Dermis microvascular lymphatic vessel endothelial cell (primary cell): ENCODE results near the gene MYPN. TPM values are rescaled to one million over a fixed set of nuclear protein-coding genes. Genes with fewer than 3 reads are reported as not detected.

ENCODE experiments used
- total RNA-seq: library from RNA; depleted of rRNA; stranded (reverse); fragments of >200 nt; gene quantifications from 2 replicates; pipeline ENCODE4 v1.2.1, GENCODE V29; 2014

Gene MYPN
- total RNA-seq, 1 donor from 2014 or later, result under 0.01 TPM

Other genes starting within 250 kb of the MYPN start
- gene SIRT1, start 224.8 kb upstream of the MYPN start, total RNA-seq, result 7.8 and 8.1 TPM in 2 replicates
- gene HERC4, start 34.2 kb upstream of the MYPN start, total RNA-seq, result 33.2 and 34.0 TPM in 2 replicates
- gene ATOH7, start 122.6 kb downstream of the MYPN start, total RNA-seq, result not detected in 2 replicates
- 19.8 and 22.5 TPM in 2 replicates for gene HNRNPH3, start 222.6 kb downstream of the MYPN start, total RNA-seq
- gene PBLD, start 223.4 kb downstream of the MYPN start, total RNA-seq, result 3.5 and 4.8 TPM in 2 replicates